Nephron (organoid): ENCODE measurements around the gene JAGN1.

Source experiments
- H3K27ac Mint-ChIP-seq, 3 experiments: 2 replicates each; pipeline ENCODE4 v1.8.0; 2020; ENCODE audit warnings: mixed read lengths in 3 of 3, mild to moderate bottlenecking in 2 of 3, moderate library complexity in 1 of 3
- H3K27me3 Mint-ChIP-seq: 2 replicates; pipeline ENCODE4 v1.8.0; 2021; ENCODE audit warnings: low read depth, mild to moderate bottlenecking, moderate library complexity, mixed read lengths
- H3K36me3 Mint-ChIP-seq: 2 replicates; pipeline ENCODE4 v1.8.0; 2020; ENCODE audit warnings: low read depth, mixed read lengths
- H3K4me1 Mint-ChIP-seq: 2 replicates; pipeline ENCODE4 v1.8.0; 2020; ENCODE audit warnings: mixed read lengths
- H3K4me3 Mint-ChIP-seq, 3 experiments: 2 replicates each; pipeline ENCODE4 v1.8.0; 2020; ENCODE audit warnings: mild to moderate bottlenecking in 3 of 3, mixed read lengths in 3 of 3, moderate library complexity in 2 of 3
- H3K9me3 Mint-ChIP-seq: 2 replicates; pipeline ENCODE4 v1.8.0; 2020; ENCODE audit warnings: mixed read lengths
- TF ChIP-seq, protein P1 (sequence below), 3 experiments: fragments of 200-600 bp; sonication (generic); IDR thresholded peaks; one replicate each; pipeline ENCODE4 v1.5.0; 2021; ENCODE audit warnings: antibody characterized with exemption in 3 of 3; ENCODE audit not compliant: unreplicated experiment in 3 of 3

JAGN1 gene

DNA sequence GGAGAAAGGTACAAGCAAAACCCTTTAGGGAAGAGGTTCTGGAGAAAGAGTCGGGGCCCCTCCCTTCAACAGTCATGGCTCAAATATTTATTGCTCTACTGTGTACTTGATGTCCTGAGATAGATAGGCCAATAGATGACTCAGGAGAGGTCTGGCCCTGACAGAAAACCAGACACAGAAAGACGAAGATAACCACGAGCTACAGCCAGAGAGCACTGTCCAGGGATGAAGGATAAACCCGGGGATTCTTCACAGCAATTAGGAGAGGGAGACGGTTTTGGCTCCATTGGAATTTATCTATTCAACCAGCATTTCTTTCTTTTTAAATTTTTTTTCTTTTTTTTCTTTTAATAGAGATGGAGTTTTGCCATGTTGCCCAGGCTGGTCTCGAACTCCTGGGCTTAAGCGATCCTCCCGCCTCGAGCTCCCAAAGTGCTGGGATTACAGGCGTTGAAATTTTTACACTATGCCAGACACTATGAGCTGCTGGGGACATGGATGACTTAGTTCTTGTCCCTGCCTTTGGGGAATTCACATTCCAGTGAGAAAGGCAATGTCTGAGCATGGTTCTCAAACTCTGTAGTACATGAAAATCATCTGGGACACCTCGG, 5.8 kb upstream of the JAGN1 start:
- Mint-ChIP-seq H3K4me1 (peaks cover 13% of the 10 kb centered on the region), H3K36me3 (no peaks in the 10 kb centered on the region), H3K4me3 (no peak overlapping the region), H3K9me3 (no peaks in the 10 kb centered on the region), H3K27ac (no peak overlapping the region), H3K27me3 (no peaks in the 10 kb centered on the region)
- TF ChIP-seq, protein P1, sequence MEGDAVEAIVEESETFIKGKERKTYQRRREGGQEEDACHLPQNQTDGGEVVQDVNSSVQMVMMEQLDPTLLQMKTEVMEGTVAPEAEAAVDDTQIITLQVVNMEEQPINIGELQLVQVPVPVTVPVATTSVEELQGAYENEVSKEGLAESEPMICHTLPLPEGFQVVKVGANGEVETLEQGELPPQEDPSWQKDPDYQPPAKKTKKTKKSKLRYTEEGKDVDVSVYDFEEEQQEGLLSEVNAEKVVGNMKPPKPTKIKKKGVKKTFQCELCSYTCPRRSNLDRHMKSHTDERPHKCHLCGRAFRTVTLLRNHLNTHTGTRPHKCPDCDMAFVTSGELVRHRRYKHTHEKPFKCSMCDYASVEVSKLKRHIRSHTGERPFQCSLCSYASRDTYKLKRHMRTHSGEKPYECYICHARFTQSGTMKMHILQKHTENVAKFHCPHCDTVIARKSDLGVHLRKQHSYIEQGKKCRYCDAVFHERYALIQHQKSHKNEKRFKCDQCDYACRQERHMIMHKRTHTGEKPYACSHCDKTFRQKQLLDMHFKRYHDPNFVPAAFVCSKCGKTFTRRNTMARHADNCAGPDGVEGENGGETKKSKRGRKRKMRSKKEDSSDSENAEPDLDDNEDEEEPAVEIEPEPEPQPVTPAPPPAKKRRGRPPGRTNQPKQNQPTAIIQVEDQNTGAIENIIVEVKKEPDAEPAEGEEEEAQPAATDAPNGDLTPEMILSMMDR (IDR thresholded peaks at IDR 0.05; ENCODE audit: unreplicated experiment in 3 of 3): no peak

DNA sequence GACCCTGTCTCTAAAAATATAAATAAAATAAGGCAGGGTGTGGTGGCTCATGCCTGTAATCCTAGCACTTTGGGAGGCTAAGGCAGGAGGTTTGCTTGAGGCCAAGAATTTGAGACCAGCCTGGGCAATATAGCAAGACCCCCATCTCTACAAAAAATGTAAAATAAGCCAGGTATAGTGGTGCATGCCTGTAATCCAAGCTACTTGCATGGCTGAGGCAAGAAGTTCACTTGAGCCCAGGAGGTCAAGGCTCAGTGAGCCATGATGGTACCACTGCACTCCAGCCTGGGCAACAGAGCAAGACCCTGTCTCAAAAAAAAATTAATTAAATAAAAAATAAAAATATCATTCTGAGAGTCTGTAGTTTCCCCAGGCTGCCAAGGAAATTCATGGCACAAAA, 4.1 kb upstream of the JAGN1 start:
- Mint-ChIP-seq H3K27me3 (no peaks in the 10 kb centered on the region), H3K4me3 (no peak overlapping the region), H3K27ac (no peak overlapping the region), H3K4me1 (peaks cover 11% of the 10 kb centered on the region), H3K36me3 (peaks cover 3% of the 10 kb centered on the region), H3K9me3 (no peaks in the 10 kb centered on the region)
- TF ChIP-seq, protein P1 (IDR thresholded peaks at IDR 0.05; ENCODE audit: unreplicated experiment in 3 of 3): no peak

DNA sequence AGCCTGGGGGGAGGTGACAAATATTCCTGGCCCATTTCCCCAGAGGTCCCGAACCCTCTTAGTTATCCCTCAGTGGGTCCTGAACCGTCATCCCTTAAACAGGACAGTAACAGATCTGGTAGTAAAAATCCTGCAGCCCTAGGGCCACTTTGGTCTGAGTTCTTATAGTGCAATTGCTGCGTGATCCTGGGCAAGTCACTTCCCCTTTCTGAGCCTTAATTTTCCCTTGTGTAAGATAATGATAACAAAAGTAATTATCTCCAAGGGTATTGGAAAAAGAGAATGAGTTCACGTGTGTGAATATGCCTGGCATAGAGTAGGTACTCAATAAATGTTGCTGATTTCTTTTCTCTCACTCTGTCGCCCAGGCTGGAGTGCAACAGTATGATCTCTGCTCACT, 2.9 kb upstream of the JAGN1 start:
- H3K4me1 Mint-ChIP-seq: peaks cover 13% of the 10 kb centered on the region
- TF ChIP-seq, protein P1 (IDR thresholded peaks at IDR 0.05; ENCODE audit: unreplicated experiment in 3 of 3): no peak
- H3K9me3 Mint-ChIP-seq: no peaks in the 10 kb centered on the region
- no peak overlapping the region for H3K4me3 Mint-ChIP-seq
- H3K36me3 Mint-ChIP-seq: peaks cover 6% of the 10 kb centered on the region
- H3K27me3 Mint-ChIP-seq: no peaks in the 10 kb centered on the region
- no peak overlapping the region for H3K27ac Mint-ChIP-seq

DNA sequence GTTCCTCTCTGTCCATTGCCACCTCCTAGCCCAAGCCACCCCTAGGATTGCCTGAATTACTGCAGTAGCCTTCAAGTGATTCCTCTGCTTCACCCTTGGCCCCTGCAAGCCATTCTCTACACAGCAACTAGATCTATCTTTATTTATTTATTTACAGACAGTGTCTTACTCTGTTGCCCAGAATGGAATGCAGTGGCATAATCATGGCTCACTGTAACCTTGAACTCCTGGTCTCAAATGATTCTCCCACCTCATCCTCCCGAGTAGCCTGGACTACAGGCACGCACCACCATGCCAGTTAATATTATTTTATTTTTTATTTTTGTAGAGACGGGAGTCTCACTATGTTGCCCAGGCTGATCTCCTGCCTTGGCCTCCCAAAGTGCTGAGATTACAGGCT, 1.9 kb upstream of the JAGN1 start:
- TF ChIP-seq, protein P1 (IDR thresholded peaks at IDR 0.05; ENCODE audit: unreplicated experiment in 3 of 3): no peak
- Mint-ChIP-seq H3K9me3 (no peaks in the 10 kb centered on the region), H3K4me1 (peaks cover 22% of the 10 kb centered on the region), H3K36me3 (peaks cover 15% of the 10 kb centered on the region), H3K4me3 (no peak overlapping the region), H3K27ac (no peak overlapping the region), H3K27me3 (no peaks in the 10 kb centered on the region)

DNA sequence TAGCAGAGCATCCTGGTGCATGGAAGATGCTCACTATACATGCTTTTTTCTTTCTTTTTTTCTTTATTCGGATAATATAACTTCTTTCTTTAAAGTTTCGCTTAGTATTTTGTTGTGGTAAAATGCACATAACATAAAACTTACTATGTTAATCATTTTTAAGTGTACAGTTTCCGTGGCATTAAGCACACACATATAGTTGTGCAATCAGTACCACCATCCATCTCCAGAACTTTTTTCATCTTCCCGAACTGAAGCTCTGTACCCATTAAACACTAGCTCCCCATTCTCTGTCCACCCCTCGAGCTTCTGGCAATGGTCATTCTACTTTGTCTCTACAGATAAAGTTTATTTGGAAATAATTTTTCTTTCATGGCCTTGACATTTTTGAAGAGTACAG, 1.0 kb upstream of the JAGN1 start:
- Mint-ChIP-seq H3K9me3 (no peaks in the 10 kb centered on the region), H3K4me1 (peaks cover 27% of the 10 kb centered on the region), H3K36me3 (peaks cover 23% of the 10 kb centered on the region), H3K4me3 (peak overlapping the region in 2 of 3 experiments; percentile 99), H3K27me3 (no peaks in the 10 kb centered on the region), H3K27ac (peak overlapping the region; percentile 91 to 98 (median 97))
- TF ChIP-seq, protein P1 (IDR thresholded peaks at IDR 0.05; ENCODE audit: unreplicated experiment in 3 of 3): no peak

DNA sequence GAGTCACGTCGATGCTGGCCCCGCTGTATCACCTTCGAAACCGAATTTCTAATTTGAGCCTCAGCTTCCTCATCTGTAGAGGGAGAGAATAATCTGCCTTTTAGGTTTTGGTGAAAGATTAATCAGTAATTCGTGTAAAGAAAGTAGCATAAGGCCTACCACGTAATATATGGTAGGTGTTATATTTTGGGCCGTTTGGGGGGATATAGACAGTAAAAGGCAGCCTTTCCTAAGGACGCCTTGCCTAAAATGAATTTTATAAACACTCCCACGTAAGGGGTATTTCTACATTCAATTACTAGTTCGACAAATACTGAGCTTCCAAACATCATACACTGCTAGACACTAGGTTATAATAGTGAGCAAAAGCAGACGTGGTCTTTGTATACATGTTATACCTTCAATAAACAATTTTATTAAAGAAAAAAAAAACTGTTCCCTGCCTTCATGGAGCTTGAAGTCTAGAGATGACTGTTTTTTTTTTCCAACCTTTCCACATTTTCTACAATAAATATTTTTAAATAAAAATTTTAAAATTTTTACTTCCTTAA, 737 bp downstream of the JAGN1 start:
- Mint-ChIP-seq H3K9me3 (no peaks in the 10 kb centered on the region), H3K27me3 (no peaks in the 10 kb centered on the region), H3K27ac (peak overlapping the region; percentile 91 to 98 (median 97)), H3K4me3 (peak overlapping the region; percentile 99), H3K36me3 (peaks cover 33% of the 10 kb centered on the region), H3K4me1 (peaks cover 32% of the 10 kb centered on the region)
- TF ChIP-seq, protein P1 (IDR thresholded peaks at IDR 0.05; ENCODE audit: unreplicated experiment in 3 of 3): no peak
